ENCODE data around the gene CSH2.
"Not testable (repeated sequence)": the region's sequence is repeated elsewhere in the genome, so short reads cannot be mapped to it uniquely, and the experiment has no call there.

Gene CSH2

DNA sequence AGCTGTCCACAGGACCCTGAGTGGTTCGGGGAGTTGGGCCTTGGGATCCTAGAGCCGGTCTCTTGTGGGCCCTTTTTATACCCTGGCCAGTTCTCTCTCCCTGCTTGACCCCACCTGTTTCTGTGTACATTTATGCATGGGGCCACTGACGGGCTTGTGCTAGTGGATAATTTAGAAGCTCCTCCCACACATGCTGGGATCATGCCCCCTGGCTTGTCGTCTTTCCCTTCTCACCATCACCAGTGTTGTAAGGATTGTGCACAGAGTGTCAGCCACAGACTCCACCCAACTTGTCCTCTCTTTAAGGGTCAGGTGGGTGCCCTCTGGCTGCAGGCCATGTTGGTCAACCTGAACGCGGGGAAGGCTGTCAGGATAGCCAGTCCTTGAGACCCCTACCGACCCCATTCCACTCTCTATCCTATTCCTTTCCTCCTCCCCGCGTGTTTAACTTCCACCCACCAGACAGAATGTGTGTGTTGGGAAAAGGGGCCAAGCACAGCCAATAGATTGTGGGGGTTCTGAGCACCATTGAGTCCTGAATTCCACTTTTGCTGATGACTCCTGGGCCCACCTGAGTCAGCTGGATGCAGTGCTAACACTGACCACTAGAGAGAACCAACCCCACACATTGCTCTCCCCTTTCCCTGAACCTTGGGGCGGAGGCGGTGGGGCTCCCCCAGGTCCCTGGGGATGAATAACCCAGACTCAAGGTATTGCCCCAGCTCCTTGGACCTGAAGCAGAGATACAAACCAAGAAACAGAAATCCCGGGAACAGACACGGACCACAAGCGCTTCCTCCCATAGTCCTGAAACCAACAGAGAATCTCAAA is 23.3 kb upstream of the CSH2 start, which contains the start of gene CSH1:
CSH1 (minus strand) TSS at position 51 of the 831 bp plus-strand sequence. CDS start 63 bp downstream, outside the sequence.
- not testable (repeated sequence) for DNase-seq

DNA sequence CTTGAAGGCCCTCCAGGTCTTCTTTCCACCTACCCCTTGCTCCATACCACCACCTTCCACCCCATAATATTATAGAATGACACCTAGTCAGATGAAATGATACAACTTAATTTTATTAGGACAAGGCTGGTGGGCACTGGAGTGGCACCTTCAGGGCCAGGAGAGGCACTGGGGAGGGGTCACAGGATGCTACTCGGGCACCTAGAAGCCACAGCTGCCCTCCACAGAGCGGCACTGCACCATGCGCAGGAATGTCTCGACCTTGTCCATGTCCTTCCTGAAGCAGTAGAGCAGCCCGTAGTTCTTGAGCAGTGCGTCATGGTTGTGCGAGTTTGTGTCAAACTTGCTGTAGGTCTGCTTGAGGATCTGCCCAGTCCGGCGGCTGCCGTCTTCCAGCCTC is 21.3 kb upstream of the CSH2 start:
- not testable (repeated sequence) for DNase-seq

DNA sequence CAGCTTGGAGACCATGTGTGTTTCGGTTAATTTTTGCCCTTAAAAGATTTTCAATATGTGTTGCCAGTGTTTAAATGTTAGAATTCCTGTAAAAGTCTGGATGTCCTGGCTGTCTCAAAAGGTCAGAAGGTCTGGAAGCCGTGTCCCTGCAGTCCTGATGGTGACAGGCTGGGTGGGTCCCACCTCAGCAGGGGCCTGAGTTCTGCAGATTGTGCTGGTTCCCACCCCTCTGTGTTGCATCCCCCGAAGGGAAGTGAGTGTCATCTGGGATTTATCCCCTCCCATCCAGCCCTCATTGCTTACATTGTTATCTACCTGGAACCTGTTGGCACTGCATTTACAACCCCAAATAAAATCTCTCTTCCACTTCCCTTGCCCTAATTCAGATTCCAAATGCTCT is 20.5 kb upstream of the CSH2 start:
- not testable (repeated sequence) for DNase-seq

DNA sequence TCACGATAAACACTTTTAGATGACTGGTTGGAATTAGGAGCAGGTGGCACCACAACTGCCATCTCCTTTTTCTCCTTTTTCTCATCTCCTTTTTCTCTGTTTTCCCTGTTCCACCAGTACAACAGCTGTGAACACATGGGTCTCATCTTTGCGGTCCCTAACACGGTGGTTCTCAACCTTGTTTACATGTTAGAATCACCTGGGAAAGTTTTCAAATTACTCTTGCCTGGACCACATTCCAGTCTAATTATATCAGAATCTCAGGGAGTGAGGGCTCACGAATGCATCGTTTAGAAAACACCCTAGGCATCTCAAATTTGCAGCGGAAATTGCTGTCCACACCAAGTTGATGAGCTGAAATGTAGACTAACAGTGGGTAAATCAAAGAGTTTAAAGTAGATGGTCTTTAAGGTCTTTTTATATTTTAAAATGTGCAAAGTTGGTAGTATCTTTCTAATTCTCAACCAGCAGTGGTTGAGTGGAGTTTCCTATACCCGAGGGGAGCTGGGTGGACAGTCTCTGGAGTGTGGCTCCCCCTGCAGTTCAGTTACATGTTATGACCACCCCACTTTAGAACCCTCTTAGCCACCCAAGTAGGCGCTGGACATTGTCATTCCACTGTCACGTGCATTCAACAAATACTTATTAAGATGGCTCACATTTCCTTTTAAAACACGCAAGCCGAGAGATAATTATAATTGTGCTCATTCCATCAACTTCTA is 19.0 kb upstream of the CSH2 start:
- DNase-seq, result not testable (repeated sequence)

DNA sequence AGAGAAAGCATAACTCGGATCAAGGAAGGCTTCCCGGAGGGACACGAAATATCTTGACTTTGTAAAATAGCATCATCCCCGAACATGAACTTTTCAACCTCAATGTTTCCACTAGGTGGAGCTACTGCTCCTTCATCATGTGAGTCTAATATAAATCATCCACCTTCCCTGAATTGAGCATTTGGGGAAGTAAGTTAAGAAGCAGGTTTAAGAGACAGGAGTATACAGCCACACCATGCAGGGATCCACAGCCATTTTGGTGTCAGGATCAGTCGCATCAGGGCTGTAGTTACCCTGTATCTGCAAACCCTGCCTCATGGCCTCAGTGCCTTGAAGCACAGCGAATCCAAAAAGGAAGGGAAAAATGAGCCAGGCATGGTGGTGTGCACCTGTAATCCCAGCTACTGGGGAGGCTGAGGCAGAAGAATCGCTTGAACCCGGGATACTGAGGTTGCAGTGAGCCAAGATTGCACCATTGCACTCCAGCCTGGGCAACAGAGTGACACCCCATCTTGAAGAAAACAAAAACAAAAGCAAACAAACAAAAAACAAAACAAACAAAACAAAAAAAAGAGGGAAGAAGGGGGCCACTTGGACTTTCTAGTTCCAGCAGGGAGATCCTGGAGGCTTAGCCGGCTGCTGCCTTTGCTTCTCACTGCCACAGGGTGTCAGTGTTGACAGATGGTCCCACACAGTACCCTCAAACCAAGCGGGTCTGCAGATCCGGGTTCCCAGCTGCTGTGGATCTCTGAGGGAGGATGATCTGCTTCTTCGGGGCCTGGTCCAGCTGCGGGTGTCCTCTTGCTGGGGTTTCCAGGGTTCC is 15.8 kb upstream of the CSH2 start:
- DNase-seq, result peak; percentile 18 to 28

DNA sequence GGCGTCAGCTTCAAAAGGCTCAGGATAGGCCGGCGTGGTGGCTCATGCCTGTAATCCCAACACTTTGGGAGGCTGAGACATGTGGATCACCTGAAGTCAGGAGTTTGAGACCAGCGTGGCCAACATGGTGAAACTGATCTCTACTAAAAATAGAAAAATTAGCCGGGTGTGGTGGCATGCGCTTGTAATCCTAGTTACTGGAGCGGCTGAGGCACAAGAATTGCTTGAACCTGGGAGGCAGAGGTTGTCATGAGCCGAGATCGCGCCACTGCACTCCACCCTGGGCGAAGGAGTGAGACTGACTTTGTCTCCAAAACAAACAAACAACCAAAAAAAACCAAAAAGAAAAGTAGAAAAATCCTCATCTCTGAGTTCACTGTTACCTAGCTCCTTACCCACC is 11.6 kb upstream of the CSH2 start:
- DNase-seq, result not testable (repeated sequence)

DNA sequence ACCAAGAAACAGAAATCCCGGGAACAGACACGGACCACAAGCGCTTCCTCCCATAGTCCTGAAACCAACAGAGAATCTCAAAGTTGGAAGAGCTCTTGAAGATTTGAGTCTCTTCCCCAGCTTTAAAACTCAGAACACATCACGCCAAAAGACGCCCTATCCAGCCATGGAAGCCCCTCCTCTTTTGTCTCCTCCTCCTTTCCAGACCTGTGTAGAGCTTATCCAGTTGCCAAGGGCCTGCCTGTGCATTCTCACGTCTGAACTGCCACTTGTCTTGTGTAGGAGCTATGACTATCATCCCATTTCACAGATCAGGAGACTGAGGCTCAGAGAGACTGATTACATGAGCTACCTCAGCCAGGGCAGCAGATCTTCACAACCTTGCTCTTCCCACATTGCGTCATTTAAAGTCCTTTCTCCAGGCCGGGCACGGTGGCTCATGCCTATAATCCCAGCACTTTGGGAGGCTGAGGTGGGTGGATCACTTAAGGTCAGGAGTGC is 9.2 kb upstream of the CSH2 start:
- not testable (repeated sequence) for DNase-seq

DNA sequence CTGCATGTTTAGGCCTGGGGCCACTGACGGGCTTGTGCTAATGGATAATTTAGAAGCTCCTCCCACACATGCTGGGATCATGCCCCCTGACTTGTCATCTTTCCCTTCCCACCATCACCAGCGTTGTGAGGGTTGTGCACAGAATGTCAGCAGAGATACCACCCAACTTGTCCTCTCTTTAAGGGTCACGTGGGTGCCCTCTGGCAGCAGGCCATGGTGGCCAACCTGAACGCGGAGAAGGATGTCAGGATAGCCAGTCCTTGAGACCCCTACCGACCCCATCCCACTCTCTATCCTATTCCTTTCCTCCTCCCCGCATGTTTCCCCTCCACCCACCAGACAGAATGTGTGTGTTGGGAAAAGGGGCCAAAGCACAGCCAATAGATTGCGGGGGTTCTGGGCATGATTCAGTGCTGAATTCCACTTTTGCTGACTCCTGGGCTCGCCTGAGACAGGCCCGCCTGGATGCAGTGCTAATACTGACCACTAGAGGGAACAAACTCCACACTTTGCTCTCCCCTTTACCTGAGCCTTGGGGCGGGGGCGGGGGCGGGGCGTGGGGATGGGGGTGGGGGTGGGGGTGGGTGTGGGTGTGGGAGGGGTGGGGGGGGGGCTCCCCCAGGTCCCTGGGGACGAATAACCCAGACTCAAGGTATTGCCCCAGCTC is 8.6 kb upstream of the CSH2 start, which contains the start of gene GH2:
GH2 (minus strand) TSS at position 10 of the 667 bp plus-strand sequence. CDS start 143 bp downstream, outside the sequence.
- no peak for DNase-seq

DNA sequence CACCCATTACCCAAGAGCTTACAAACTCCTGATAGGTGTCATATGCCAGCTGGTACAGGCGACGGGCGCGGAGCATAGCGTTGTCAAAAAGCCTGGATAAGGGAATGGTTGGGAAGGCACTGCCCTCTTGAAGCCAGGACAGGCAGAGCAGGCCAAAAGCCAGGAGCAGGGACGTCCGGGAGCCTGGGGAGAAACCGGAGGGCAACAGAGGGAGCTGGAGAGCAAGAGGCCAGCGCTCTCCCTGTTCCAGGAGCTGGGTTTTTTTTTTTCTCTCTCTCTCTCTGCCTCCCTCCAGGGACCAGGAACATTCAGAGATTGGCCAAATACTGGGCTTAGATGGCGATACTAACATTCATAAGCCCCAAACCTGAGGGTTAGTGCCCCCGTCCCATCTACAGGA is 7.9 kb upstream of the CSH2 start:
- DNase-seq, result not testable (repeated sequence)

DNA sequence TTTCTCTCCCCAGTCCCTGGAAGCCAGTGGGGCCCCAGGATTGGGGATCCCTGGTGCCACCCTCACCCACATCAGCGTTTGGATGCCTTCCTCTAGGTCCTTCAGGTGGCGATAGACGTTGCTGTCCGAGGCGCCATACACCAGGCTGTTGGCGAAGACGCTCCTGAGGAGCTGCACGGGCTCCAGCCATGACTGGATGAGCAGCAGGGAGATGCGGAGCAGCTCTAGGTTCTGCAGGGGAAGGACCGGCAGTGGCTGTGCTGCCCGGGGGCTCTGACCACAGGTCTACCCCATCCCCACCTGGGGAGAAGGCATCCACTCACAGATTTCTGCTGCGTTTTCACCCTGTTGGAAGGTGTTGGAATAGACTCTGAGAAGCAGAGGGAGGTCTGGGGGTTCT is 7.2 kb upstream of the CSH2 start:
- DNase-seq, result no peak

DNA sequence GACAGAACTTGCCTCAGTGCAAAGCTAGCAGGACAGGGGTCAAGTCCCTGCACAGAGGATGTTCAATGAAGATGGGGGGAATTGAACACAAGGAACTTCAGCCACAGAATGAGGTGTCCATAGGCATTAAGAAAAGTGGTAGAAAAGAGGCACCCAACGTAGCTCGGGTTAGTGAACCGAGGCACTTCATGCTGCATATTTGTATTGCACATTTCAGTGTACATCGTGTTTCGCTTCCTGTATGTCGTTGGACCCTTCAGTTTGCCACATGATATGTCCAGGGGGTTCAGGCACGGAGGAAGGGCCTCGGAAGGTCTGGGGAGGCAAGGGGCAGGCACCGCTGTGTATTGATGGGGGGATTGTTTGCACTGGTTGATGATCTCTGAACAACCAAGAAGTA is 4.9 kb upstream of the CSH2 start:
- not testable (repeated sequence) for DNase-seq

DNA sequence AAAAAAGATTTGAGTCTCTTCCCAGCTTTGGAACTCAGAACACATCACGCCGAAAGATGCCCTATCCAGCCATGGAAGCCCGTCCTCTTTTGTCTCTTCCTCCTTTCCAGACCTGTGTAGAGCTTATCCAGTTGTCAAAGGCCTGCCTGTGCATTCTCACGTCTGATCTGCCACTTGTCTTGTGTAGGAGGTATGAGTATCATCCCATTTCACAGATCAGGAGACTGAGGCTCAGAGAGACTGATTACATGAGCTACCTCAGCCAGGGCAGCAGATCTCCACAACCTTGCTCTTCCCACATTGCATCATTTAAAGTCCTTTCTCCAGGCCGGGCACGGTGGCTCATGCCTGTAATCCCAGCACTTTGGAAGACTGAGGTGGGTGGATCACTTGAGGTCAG is 1.2 kb upstream of the CSH2 start:
- not testable (repeated sequence) for DNase-seq

DNA sequence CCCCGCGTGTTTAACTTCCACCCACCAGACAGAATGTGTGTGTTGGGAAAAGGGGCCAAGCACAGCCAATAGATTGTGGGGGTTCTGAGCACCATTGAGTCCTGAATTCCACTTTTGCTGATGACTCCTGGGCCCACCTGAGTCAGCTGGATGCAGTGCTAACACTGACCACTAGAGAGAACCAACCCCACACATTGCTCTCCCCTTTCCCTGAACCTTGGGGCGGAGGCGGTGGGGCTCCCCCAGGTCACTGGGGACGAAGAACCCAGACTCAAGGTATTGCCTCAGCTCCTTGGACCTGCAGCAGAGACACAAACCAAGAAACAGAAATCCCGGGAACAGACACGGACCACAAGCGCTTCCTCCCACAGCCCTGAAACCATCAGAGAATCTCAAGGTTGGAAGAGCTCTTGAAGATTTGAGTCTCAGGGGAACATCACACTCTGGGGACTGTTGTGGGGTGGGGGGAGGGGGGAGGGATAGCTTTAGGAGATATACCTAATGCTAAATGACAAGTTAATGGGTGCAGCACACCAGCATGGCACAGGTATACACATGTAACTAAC is 667 bp upstream of the CSH2 start:
- DNase-seq, result not testable (repeated sequence)

DNA sequence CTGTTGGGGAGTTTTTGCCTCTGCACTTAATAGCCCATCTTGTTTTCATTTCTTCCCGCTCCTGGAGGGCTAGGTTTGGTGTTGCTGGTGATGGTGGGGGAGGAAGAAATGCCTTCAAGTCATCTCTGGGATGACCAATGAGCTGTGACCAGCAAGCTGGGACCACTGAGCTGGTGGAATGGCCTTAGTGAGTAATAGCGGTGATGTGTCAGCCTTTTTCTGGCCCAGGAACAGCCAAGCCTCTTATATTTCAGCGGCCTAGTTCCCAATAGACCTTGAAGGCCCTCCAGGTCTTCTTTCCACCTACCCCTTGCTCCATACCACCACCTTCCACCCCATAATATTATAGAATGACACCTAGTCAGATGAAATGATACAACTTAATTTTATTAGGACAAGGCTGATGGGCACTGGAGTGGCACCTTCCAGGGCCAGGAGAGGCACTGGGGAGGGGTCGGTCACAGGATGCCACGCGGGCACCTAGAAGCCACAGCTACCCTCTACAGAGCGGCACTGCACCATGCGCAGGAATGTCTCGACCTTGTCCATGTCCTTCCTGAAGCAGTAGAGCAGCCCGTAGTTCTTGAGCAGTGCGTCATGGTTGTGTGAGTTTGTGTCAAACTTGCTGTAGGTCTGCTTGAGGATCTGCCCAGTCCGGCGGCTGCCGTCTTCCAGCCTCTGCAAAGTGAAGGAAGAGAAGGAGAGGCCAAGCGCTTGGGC is 1.7 kb downstream of the CSH2 start:
- DNase-seq, result not testable (repeated sequence)

DNA sequence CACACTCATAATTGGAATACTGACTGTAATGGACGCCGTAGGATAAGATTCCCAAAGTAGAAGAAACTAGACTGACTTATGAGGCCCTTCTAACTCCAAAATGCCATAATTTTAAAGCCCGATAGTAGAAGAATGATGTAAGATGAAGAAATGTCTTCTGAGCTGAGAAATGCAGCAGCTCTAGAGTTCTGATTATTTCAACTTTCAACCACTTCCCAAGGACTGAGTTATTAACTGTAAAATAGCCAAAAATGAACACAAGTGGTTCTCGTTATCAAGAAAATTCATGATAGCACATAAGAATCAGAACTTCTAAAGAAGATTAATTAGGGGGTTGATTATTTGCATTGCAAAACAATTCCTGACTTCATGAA is 3.2 kb downstream of the CSH2 start:
- DNase-seq, result not testable (repeated sequence)

DNA sequence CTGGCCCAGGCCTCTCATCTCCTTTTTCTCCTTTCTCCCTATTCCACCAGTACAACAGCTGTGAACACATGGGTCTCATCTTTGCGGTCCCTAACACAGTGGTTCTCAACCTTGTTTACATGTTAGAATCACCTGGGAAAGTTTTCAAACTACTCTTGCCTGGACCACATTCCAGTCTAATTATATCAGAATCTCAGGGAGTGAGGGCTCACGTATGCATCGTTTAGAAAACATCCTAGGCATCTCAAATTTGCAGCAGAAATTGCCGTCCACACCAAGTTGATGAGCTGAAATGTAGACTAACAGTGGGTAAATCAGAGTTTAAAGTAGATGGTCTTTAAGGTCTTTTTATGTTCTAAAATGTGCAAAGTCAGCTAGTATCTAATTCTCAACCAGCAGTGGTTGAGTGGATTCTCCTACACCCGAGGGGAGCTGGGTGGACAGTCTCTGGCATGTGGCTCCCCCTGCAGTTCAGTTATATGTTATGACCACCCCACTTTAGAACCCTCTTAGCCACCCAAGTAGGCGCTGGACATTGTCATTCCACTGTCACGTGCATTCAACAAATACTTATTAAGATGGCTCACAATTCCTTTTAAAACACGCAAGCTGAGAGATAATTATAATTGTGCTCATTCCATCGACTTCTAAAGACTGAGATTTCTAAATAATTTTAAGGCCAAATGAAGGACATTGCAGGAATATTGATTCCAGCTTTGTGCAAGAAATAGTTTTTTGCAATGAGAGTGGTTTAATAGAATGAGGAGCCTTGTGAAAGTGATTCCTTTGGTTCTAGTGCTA is 3.8 kb downstream of the CSH2 start:
- not testable (repeated sequence) for DNase-seq

DNA sequence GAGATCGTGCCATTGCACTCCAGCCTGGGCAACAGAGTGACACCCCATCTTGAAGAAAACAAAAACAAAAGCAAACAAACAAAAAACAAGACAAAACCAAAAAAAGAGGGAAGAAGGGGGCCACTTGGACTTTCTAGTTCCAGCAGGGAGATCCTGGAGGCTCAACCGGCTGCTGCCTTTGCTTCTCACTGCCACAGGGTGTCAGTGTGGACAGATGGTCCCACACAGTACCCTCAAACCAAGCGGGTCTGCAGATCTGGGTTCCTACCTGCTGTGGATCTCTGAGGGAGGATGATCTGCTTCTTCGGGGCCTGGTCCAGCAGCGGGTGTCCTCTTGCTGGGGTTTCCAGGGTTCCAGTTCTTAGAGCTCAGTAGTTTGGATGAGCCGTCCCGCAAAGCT is 6.9 kb downstream of the CSH2 start:
- not testable (repeated sequence) for DNase-seq

DNA sequence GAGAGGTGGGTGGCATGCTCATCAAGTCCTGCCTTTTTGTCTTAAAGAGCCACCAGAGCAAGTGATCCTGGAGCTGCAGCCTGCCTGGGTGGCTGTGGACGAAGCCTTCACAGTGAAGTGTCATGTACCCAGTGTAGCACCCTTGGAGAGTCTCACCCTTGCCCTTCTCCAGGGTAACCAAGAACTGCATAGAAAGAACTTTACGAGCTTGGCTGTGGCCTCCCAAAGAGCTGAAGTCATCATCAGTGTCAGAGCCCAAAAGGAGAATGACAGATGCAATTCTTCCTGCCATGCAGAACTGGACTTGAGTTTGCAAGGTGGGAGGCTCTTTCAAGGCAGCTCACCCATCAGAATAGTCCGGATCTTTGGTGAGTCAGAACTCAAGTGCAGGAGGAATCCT is 14.2 kb downstream of the CSH2 start:
- no peak for DNase-seq

DNA sequence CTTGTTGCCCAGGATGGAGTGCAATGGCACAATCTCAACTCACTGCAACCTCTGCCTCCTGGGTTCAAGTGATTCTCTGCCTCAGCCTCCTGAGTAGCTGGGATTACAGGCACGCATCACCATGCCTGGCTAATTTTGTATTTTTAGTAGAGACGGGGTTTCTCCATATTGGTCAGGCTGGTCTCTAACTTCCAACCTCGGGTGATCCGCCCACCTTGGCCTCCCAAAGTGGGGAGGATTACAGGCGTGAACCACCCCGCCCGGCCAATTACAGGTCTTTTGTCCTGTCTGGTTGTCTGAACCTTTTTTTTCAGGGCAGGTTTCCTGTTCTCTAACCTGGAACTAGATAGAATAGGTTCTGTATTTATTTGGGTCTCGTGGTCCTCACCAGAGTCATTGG is 17.1 kb downstream of the CSH2 start:
- DNase-seq, result not testable (repeated sequence)

DNA sequence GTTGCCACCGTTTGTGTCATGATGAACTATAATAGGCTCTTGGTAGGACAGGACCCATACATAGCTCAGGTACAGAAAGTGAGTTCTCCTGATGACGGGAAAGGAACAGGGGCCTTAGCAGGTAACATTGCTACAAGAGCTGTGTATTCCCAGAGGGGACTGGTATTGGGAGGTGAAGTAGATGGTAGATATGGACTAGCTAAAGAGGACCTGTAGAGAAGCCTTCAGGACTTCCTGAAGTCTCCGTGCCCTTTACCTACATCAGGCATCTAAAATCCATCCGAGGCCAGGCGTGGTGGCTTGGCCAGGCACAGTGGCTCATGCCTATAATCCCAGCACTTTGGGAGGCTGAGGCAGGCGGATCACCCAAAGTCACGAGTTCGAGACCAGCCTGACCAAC is 18.3 kb downstream of the CSH2 start:
- DNase-seq, result no peak
